Gastroesophageal sphincter (tissue), 3 donors: ENCODE measurements around the gene RMND1.

Experiments
- EP300 ChIP-seq: sonication (generic); formaldehyde crosslinking; IDR thresholded peaks from one replicate; pipeline ENCODE4 v1.6.1; 2017; ENCODE audit warnings: antibody characterized with exemption, mild to moderate bottlenecking
- POLR2A ChIP-seq, 2 donors: fragments of 450-650 bp; IDR thresholded peaks; one replicate each; pipeline ENCODE4 v1.6.1; 2017; ENCODE audit warnings: antibody characterized with exemption in 2 of 2, mild to moderate bottlenecking in 2 of 2, moderate library complexity in 1 of 2
- TF ChIP-seq, protein P1 (sequence below), 4 experiments: fragments of 200-600 bp in 2 of 4; fragments of 450-650 bp in 2 of 4; sonication (generic) in 1 of 4; IDR thresholded peaks; one replicate each; pipeline ENCODE4 v1.5.1; 2017 to 2019; ENCODE audit warnings: antibody characterized with exemption in 4 of 4, mild to moderate bottlenecking in 2 of 4, moderate library complexity in 2 of 4

DNA sequence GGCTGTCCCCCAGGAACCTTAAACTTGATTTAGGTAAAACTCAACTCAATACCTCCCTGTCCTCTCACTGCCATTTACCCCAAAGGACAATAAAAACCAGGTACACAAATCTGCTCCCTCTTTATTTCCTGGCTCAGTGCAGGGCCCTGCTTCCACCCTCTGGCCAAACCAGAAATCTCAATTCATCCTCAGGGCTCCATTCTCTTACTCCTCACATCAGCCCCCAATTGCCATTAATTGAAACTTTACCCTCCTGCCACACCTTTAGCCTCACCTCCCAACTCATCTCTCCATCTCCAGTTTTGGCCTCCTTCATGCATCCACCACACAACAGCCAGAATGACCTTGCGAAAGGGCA, 71.1 kb downstream of the RMND1 start:
- TF ChIP-seq, protein P1, sequence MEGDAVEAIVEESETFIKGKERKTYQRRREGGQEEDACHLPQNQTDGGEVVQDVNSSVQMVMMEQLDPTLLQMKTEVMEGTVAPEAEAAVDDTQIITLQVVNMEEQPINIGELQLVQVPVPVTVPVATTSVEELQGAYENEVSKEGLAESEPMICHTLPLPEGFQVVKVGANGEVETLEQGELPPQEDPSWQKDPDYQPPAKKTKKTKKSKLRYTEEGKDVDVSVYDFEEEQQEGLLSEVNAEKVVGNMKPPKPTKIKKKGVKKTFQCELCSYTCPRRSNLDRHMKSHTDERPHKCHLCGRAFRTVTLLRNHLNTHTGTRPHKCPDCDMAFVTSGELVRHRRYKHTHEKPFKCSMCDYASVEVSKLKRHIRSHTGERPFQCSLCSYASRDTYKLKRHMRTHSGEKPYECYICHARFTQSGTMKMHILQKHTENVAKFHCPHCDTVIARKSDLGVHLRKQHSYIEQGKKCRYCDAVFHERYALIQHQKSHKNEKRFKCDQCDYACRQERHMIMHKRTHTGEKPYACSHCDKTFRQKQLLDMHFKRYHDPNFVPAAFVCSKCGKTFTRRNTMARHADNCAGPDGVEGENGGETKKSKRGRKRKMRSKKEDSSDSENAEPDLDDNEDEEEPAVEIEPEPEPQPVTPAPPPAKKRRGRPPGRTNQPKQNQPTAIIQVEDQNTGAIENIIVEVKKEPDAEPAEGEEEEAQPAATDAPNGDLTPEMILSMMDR (IDR thresholded peaks at IDR 0.05), result no peak
- TF ChIP-seq POLR2A (IDR thresholded peaks at IDR 0.05) (no peak), EP300 (no peak)
